Activated naive CD8-positive, alpha-beta T cell treated with anti-CD3 and anti-CD28 coated beads for 36 hours (primary cell): ENCODE results near the gene EPSTI1. TPM values are rescaled to one million over a fixed set of nuclear protein-coding genes. Genes with fewer than 3 reads are reported as not detected.

Source experiments
- DNase-seq: peaks from one replicate; pipeline ENCODE4 v3.0.0; 2021
- H3K27ac Mint-ChIP-seq: one replicate; pipeline ENCODE4 v1.8.0; 2022; ENCODE audit warnings: mild to moderate bottlenecking, moderate library complexity, mixed read lengths
- H3K27me3 Mint-ChIP-seq: one replicate; pipeline ENCODE4 v1.8.0; 2022; ENCODE audit warnings: mild to moderate bottlenecking, mixed read lengths
- H3K36me3 Mint-ChIP-seq: one replicate; pipeline ENCODE4 v1.8.0; 2021; ENCODE audit warnings: mild to moderate bottlenecking, mixed read lengths
- H3K4me1 Mint-ChIP-seq: one replicate; pipeline ENCODE4 v1.8.0; 2021; ENCODE audit warnings: mixed read lengths
- H3K4me3 Mint-ChIP-seq: one replicate; pipeline ENCODE4 v1.8.0; 2022; ENCODE audit warnings: mild to moderate bottlenecking, moderate library complexity, mixed read lengths
- H3K9me3 Mint-ChIP-seq: one replicate; pipeline ENCODE4 v1.8.0; 2022; ENCODE audit warnings: mixed read lengths
- total RNA-seq, 2 experiments: library from RNA; stranded (reverse); gene quantifications; one replicate each; pipeline ENCODE4 v1.2.3, GENCODE V29; 2021

The EPSTI1 gene
- total RNA-seq, 2 experiments from 2014 or later, result 21.5 to 23.2 TPM

GRCh38 chr13:43019811-43020210 lies 27.8 kb upstream of the EPSTI1 start:
- H3K36me3 Mint-ChIP-seq, result peaks cover 7% of the 10 kb centered on the region
- no peaks in the 10 kb centered on the region for H3K27me3 Mint-ChIP-seq
- H3K27ac Mint-ChIP-seq, result no peak overlapping the region
- no peak for DNase-seq
- H3K9me3 Mint-ChIP-seq, result no peaks in the 10 kb centered on the region
- peaks cover 10% of the 10 kb centered on the region for H3K4me1 Mint-ChIP-seq
- no peak overlapping the region for H3K4me3 Mint-ChIP-seq

GRCh38 chr13:43016226-43016625 lies 24.2 kb upstream of the EPSTI1 start:
- no peaks in the 10 kb centered on the region for H3K27me3 Mint-ChIP-seq
- H3K4me1 Mint-ChIP-seq, result no peaks in the 10 kb centered on the region
- H3K27ac Mint-ChIP-seq, result no peak overlapping the region

GRCh38 chr13:43014162-43014561 lies 22.1 kb upstream of the EPSTI1 start:
- no peaks in the 10 kb centered on the region for H3K36me3 Mint-ChIP-seq
- no peak overlapping the region for H3K4me3 Mint-ChIP-seq
- H3K9me3 Mint-ChIP-seq, result no peaks in the 10 kb centered on the region
- no peaks in the 10 kb centered on the region for H3K4me1 Mint-ChIP-seq
- no peak for DNase-seq
- H3K27ac Mint-ChIP-seq, result no peak overlapping the region
- H3K27me3 Mint-ChIP-seq, result no peaks in the 10 kb centered on the region

More at GRCh38 chr13:43016226-43016625, 24.2 kb upstream of the EPSTI1 start:
- no peaks in the 10 kb centered on the region for H3K9me3 Mint-ChIP-seq
- H3K4me3 Mint-ChIP-seq, result no peak overlapping the region
- no peak for DNase-seq
- no peaks in the 10 kb centered on the region for H3K36me3 Mint-ChIP-seq

- no peaks in the 10 kb centered on the region for H3K4me1 Mint-ChIP-seq
- DNase-seq, result no peak
- no peaks in the 10 kb centered on the region for H3K9me3 Mint-ChIP-seq
- H3K36me3 Mint-ChIP-seq, result no peaks in the 10 kb centered on the region
- H3K4me3 Mint-ChIP-seq, result no peak overlapping the region
- H3K27ac Mint-ChIP-seq, result no peak overlapping the region
- no peaks in the 10 kb centered on the region for H3K27me3 Mint-ChIP-seq
These were observed 17.5 kb upstream of the EPSTI1 start for GRCh38 chr13:43009506-43009905.

- H3K9me3 Mint-ChIP-seq, result no peaks in the 10 kb centered on the region
- H3K4me1 Mint-ChIP-seq, result no peaks in the 10 kb centered on the region
- H3K27ac Mint-ChIP-seq, result no peak overlapping the region
- no peaks in the 10 kb centered on the region for H3K36me3 Mint-ChIP-seq
- no peak for DNase-seq
- no peak overlapping the region for H3K4me3 Mint-ChIP-seq
- H3K27me3 Mint-ChIP-seq, result no peaks in the 10 kb centered on the region
These were observed 16.6 kb upstream of the EPSTI1 start for GRCh38 chr13:43008596-43008995.

GRCh38 chr13:43006893-43007631 lies 15.0 kb upstream of the EPSTI1 start:
- Mint-ChIP-seq H3K4me1 (no peaks in the 10 kb centered on the region), H3K27me3 (no peaks in the 10 kb centered on the region), H3K27ac (no peak overlapping the region), H3K9me3 (no peaks in the 10 kb centered on the region), H3K36me3 (no peaks in the 10 kb centered on the region), H3K4me3 (no peak overlapping the region)
- no peak for DNase-seq

GRCh38 chr13:43005460-43006236 lies 13.6 kb upstream of the EPSTI1 start:
- H3K27ac Mint-ChIP-seq, result no peak overlapping the region
- no peak overlapping the region for H3K4me3 Mint-ChIP-seq
- H3K4me1 Mint-ChIP-seq, result no peaks in the 10 kb centered on the region
- no peaks in the 10 kb centered on the region for H3K27me3 Mint-ChIP-seq
- H3K9me3 Mint-ChIP-seq, result no peaks in the 10 kb centered on the region
- DNase-seq, result no peak
- H3K36me3 Mint-ChIP-seq, result no peaks in the 10 kb centered on the region

- DNase-seq, result no peak
- H3K36me3 Mint-ChIP-seq, result no peaks in the 10 kb centered on the region
- no peaks in the 10 kb centered on the region for H3K27me3 Mint-ChIP-seq
- H3K27ac Mint-ChIP-seq, result no peak overlapping the region
- H3K9me3 Mint-ChIP-seq, result no peaks in the 10 kb centered on the region
- H3K4me1 Mint-ChIP-seq, result no peaks in the 10 kb centered on the region
- H3K4me3 Mint-ChIP-seq, result no peak overlapping the region
These were observed 11.7 kb upstream of the EPSTI1 start for GRCh38 chr13:43003729-43004128.

- no peaks in the 10 kb centered on the region for H3K27me3 Mint-ChIP-seq
- no peak overlapping the region for H3K27ac Mint-ChIP-seq
- no peaks in the 10 kb centered on the region for H3K9me3 Mint-ChIP-seq
- no peak for DNase-seq
- no peaks in the 10 kb centered on the region for H3K36me3 Mint-ChIP-seq
- H3K4me1 Mint-ChIP-seq, result no peaks in the 10 kb centered on the region
- H3K4me3 Mint-ChIP-seq, result no peak overlapping the region
These were observed 11.0 kb upstream of the EPSTI1 start for GRCh38 chr13:43003010-43003409.

- DNase-seq, result no peak
- Mint-ChIP-seq H3K36me3 (no peaks in the 10 kb centered on the region), H3K4me3 (no peak overlapping the region), H3K9me3 (no peaks in the 10 kb centered on the region), H3K27me3 (no peaks in the 10 kb centered on the region), H3K27ac (no peak overlapping the region), H3K4me1 (peaks cover 8% of the 10 kb centered on the region)
These were observed 10.0 kb upstream of the EPSTI1 start for GRCh38 chr13:43002021-43002420.

GRCh38 chr13:43000676-43001075 lies 8.6 kb upstream of the EPSTI1 start:
- Mint-ChIP-seq H3K27ac (no peak overlapping the region), H3K4me1 (peaks cover 21% of the 10 kb centered on the region), H3K27me3 (no peaks in the 10 kb centered on the region), H3K36me3 (no peaks in the 10 kb centered on the region), H3K4me3 (no peak overlapping the region), H3K9me3 (no peaks in the 10 kb centered on the region)
- no peak for DNase-seq

- H3K36me3 Mint-ChIP-seq, result no peaks in the 10 kb centered on the region
- no peaks in the 10 kb centered on the region for H3K27me3 Mint-ChIP-seq
- no peak for DNase-seq
- no peak overlapping the region for H3K4me3 Mint-ChIP-seq
- no peak overlapping the region for H3K27ac Mint-ChIP-seq
- H3K4me1 Mint-ChIP-seq, result peaks cover 25% of the 10 kb centered on the region
- no peaks in the 10 kb centered on the region for H3K9me3 Mint-ChIP-seq
These were observed 7.5 kb upstream of the EPSTI1 start for GRCh38 chr13:42999491-42999890.

- Mint-ChIP-seq H3K4me1 (peaks cover 38% of the 10 kb centered on the region), H3K27me3 (no peaks in the 10 kb centered on the region), H3K27ac (peak overlapping the region; percentile 63), H3K36me3 (no peaks in the 10 kb centered on the region), H3K9me3 (no peaks in the 10 kb centered on the region), H3K4me3 (no peak overlapping the region)
- no peak for DNase-seq
These were observed 5.3 kb upstream of the EPSTI1 start for GRCh38 chr13:42997381-42997780.

- Mint-ChIP-seq H3K4me3 (no peak overlapping the region), H3K4me1 (peaks cover 40% of the 10 kb centered on the region), H3K9me3 (no peaks in the 10 kb centered on the region), H3K27ac (peak overlapping the region; percentile 63), H3K36me3 (no peaks in the 10 kb centered on the region), H3K27me3 (no peaks in the 10 kb centered on the region)
- DNase-seq, result no peak
These were observed 4.5 kb upstream of the EPSTI1 start for GRCh38 chr13:42996584-42996983.

- H3K36me3 Mint-ChIP-seq, result peaks cover 3% of the 10 kb centered on the region
- H3K27ac Mint-ChIP-seq, result no peak overlapping the region
- H3K27me3 Mint-ChIP-seq, result no peaks in the 10 kb centered on the region
- no peak for DNase-seq
- no peaks in the 10 kb centered on the region for H3K9me3 Mint-ChIP-seq
- H3K4me3 Mint-ChIP-seq, result no peak overlapping the region
- H3K4me1 Mint-ChIP-seq, result peaks cover 55% of the 10 kb centered on the region
These were observed 2.8 kb upstream of the EPSTI1 start for GRCh38 chr13:42994878-42995277.

- H3K27ac Mint-ChIP-seq, result peak overlapping the region; percentile 99
- H3K4me1 Mint-ChIP-seq, result peaks cover 57% of the 10 kb centered on the region
- no peak for DNase-seq
- no peaks in the 10 kb centered on the region for H3K27me3 Mint-ChIP-seq
- H3K9me3 Mint-ChIP-seq, result no peaks in the 10 kb centered on the region
- peaks cover 3% of the 10 kb centered on the region for H3K36me3 Mint-ChIP-seq
- peak overlapping the region; percentile 84 for H3K4me3 Mint-ChIP-seq
These were observed 702 bp upstream of the EPSTI1 start for GRCh38 chr13:42992764-42993122.
